Measurements from ENCODE around the gene CLNK. TPM values are rescaled to one million over a fixed set of nuclear protein-coding genes. Genes with fewer than 3 reads are reported as not detected.
A peak's percentile ranks its signal among the peaks of the same experiment; 100 is the strongest.

The CLNK gene
- total and polyA plus RNA-seq, 12 donors, result 0.15 to 0.62 TPM; not detected in 10

- peak overlapping the region in 4 of 10 donors; percentile 1 to 38 (median 28) for H3K27ac ChIP-seq
- no peaks in the 10 kb centered on the region for H3K9me3 ChIP-seq
- ATAC-seq (peak in 7 of 8 donors; percentile 58 to 93 (median 89)), DNase-seq (peak in 1 of 2 donors; percentile 35)
- peak overlapping the region in 6 of 10 donors; percentile 18 to 33 (median 28) for H3K4me3 ChIP-seq
- intact Hi-C loops (cut with DNase I), result loop anchor here in 8 of 10 donors (5.0 to 10.0 kb wide), 5 partner anchors 841 to 1141 kb away; partner anchors contain the start of gene HS3ST1 (in 5 of the 8)
- peaks cover 0 to 12% (median 0%) of the 10 kb centered on the region in 9 donors for H3K4me1 ChIP-seq
- no peaks in the 10 kb centered on the region for H3K36me3 ChIP-seq
- 22 to 32% methylated on average over 2 of the region's 2 CpGs for WGBS, 2 donors
- no peak for TF ChIP-seq CTCF (IDR thresholded peaks at IDR 0.05)
- peaks cover 0 to 12% (median 0%) of the 10 kb centered on the region in 7 donors for H3K27me3 ChIP-seq
Measured at GRCh38 chr4:10584042-10584441, 100.5 kb downstream of the CLNK start.

DNA sequence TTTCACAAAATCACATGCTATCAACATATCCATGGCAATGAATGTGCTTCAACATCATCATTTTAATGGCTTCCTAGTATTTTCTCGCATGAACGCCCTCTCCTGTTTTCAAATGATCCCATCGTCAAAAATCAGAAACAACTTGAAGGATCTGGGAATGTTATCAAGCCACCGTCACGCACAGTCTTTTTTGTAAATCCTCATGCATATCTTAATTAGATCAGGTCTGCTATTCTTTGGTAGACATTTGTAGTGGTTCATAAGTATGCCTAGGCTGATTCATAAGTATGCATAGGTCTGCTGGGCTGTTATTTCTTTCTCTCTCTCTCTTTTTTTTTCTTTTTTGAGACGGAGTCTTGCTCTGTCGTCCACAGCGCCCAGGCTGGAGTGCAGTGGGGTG, 101.6 kb downstream of the CLNK start:
- Histone ChIP-seq H3K4me1 (peaks cover 0 to 12% (median 0%) of the 10 kb centered on the region in 9 donors), H3K4me3 (no peak overlapping the region), H3K27ac (no peak overlapping the region), H3K9me3 (no peaks in the 10 kb centered on the region), H3K27me3 (peaks cover 0 to 10% (median 0%) of the 10 kb centered on the region in 7 donors), H3K36me3 (no peaks in the 10 kb centered on the region)
- DNase-seq, result no peak
- 86 to 89% methylated on average over 8 of the region's 8 CpGs for WGBS, 2 donors
- no peak for ATAC-seq
- intact Hi-C loops (cut with DNase I), result loop anchor here in 8 of 10 donors (2.0 to 10.0 kb wide), 6 partner anchors 842 to 1142 kb away; partner anchors contain the start of gene HS3ST1 (in 5 of the 8)
- no peak for TF ChIP-seq CTCF (IDR thresholded peaks at IDR 0.05)

DNA sequence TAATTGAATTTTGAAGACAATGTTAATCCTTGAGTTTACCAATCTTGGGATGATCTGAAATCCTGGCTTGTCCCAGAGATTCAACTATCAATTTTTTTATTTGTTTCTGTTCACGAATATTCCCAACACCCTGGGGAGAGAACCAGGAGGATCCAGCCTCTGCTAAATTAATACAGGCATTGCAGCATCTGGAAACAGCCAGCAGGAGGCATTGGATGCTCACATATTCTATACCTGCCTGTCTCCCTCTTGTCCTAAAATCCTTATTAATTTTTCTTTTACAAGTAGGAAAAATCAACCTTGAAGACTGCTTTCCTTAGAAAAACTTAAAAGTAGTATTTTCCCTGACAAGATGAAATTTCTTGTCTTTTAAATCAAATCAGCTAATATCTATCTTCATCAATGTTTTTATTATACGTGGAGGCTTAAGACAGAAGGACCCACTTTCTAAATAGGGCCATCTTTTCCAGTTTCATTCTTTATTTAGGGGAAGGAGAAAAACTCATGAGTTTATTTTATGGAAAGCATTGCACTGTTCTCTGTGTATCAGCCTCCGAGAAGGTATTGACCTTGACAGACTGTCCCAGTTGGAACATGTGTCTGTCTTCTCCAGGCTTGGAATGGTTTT, 102.4 kb downstream of the CLNK start:
- Histone ChIP-seq H3K27ac (no peak overlapping the region), H3K27me3 (peaks cover 0 to 10% (median 0%) of the 10 kb centered on the region in 7 donors), H3K36me3 (no peaks in the 10 kb centered on the region), H3K4me1 (peaks cover 0 to 12% (median 0%) of the 10 kb centered on the region in 9 donors), H3K9me3 (no peaks in the 10 kb centered on the region), H3K4me3 (no peak overlapping the region)
- DNase-seq (peak in 1 of 2 donors; percentile 35), ATAC-seq (peak in 3 of 8 donors; percentile 45 to 76 (median 56))
- intact Hi-C loops (cut with DNase I), result loop anchor here in 8 of 10 donors (2.0 to 10.0 kb wide), 6 partner anchors 843 to 1143 kb away; partner anchors contain the start of gene HS3ST1 (in 5 of the 8)
- WGBS, 2 donors, result 48 to 49% methylated on average over 3 of the region's 3 CpGs
- peak; percentile 27 to 84 (median 78) for TF ChIP-seq CTCF (IDR thresholded peaks at IDR 0.05)

GRCh38 chr4:10581022-10581421, 103.5 kb downstream of the CLNK start:
- intact Hi-C loops (cut with DNase I), result loop anchor here in 8 of 10 donors (5.0 to 10.0 kb wide), 5 partner anchors 844 to 1144 kb away; partner anchors contain the start of gene HS3ST1 (in 5 of the 8)
- no peak for TF ChIP-seq CTCF (IDR thresholded peaks at IDR 0.05)
- Histone ChIP-seq H3K27ac (no peak overlapping the region), H3K27me3 (peaks cover 0 to 10% (median 0%) of the 10 kb centered on the region in 7 donors), H3K4me1 (peaks cover 0 to 15% (median 0%) of the 10 kb centered on the region in 9 donors), H3K9me3 (no peaks in the 10 kb centered on the region), H3K4me3 (no peak overlapping the region), H3K36me3 (no peaks in the 10 kb centered on the region)
- DNase-seq, result no peak
- no peak for ATAC-seq
- WGBS, 2 donors, result 83 to 93% methylated on average over 3 of the region's 3 CpGs
